Mesenteric fat pad (tissue), 1 donor: ENCODE results near the gene TEX53. TPM values are rescaled to one million over a fixed set of nuclear protein-coding genes. Genes with fewer than 3 reads are reported as not detected.
A peak's percentile ranks its signal among the peaks of the same experiment; 100 is the strongest.

Source experiments
- DNase-seq: peaks from one replicate; pipeline ENCODE4 v3.0.0-alpha.2; 2020; ENCODE audit warnings: low spot score
- total RNA-seq: library from RNA; stranded (reverse); fragmentation: NEBNext Ultra II Directional; extraction: Animal tissue kit (Norgen Biotek cat#: 25700); gene quantifications from one replicate; pipeline ENCODE4 v1.2.1, GENCODE V29; 2021
- donor health status: DM: yes; HTN: yes; CAD: no.

The TEX53 gene
- total RNA-seq, 1 donor from 2014 or later = not detected

DNA sequence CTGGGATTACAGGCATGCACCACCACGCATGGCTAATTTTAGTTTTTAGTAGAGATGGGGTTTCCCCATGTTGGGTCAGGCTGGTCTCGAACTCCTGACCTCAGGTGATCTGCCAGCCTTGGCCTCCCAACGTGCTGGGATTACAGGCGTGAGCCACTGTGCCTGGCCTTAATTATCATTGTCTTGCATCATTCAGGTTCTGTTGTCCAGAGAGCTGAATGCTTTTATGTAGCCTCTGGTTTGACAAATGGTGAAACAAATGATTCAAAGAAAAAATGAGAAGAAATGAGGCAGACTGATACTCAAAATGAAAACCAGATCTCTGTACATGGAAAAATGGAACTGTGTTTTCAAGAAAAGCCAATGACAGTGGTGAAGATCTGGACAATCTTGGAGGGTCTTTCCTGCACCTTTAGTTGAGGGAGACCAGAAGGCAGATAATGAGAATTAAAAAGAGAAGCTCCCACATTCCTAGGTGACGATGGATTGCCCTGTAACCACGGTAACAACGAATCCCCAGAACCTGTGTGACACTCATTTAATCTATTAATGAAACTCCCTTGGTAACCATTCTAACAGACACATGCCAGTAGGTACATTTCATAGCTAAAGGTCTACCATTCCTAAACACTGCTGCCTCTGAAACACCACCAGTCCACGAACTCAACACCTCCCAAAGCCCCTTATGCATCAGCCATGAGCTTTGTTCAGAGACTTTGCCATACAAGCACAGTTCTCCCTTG is 22.8 kb upstream of the TEX53 start:
- DNase-seq = no peak

DNA sequence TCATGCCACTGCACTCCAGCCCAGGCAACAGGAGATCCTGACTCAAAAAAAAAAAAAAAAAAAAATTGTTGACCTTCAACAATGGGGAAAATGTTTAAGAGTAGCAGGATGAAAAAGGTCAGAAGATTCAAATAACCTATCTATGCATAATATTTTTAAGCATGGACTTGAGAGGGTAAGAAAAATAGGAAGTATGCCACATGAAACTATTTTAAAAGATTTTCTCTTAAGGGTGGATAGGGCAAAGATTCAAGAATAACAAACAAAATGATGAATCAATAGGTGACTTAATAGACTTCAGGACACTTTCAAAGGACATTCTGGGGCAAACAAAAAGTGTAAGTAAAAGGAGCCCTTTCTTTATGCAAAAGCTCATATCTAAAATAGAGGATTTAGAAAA is 21.2 kb upstream of the TEX53 start:
- no peak for DNase-seq

- no peak for DNase-seq
These were observed 20.5 kb upstream of the TEX53 start for GRCh38 chr9:114678130-114678529.

DNA sequence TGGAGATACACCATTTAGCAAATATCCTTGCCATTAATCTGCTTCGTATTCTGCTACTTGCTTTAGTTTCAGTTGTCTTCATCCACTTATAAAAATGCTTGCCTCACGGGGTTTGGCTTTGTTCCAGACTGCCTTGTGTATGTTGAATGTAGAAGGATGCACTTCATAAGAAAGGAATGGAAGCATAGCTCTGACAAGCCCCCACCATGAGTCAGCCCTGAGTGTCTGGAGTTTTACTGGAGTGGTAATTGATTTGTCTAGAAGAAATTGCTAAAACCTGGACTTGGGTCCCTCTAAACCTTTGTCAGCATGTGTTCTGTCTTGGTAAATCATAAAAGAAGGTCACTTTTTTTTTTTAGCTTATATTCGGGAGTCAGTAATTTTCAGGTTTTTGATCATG is 19.8 kb upstream of the TEX53 start:
- DNase-seq = no peak

- DNase-seq = no peak
These were observed 19.3 kb upstream of the TEX53 start for GRCh38 chr9:114676901-114677300.

DNA sequence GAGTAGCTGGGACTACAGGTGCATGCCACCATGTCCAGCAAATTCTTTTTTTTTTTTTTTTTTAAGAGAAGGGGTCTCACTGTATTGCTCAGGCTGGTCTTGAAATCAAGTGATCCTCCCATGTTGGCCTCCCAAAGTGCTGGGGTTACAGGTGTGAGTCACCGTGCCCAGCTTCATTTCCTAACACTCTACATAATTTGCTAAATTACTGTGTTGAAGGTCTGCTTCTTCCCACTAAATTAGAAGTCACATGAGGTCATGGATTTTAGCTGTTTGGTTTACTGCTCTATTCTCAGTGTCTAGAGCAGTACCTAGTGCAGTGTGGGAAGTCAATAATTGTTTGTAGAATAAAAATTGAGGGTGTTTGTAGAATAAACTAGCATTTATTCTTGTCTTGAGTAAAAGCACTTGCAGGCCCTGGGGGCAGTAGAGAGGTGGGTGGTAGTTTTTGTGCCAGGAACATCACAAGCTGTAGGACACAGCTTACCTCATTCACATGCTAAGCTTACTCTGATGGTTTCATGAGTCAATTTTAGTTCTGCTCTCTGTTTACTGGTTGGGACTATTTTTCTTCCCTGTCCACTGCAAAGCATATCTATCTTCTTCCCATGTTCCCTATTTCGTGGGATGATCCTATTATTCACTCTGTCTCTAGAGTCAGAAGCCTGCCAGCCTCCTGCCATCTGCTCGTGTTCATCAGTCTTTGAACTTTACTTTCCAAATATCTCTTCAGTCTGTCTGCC is 17.4 kb upstream of the TEX53 start:
- no peak for DNase-seq

DNA sequence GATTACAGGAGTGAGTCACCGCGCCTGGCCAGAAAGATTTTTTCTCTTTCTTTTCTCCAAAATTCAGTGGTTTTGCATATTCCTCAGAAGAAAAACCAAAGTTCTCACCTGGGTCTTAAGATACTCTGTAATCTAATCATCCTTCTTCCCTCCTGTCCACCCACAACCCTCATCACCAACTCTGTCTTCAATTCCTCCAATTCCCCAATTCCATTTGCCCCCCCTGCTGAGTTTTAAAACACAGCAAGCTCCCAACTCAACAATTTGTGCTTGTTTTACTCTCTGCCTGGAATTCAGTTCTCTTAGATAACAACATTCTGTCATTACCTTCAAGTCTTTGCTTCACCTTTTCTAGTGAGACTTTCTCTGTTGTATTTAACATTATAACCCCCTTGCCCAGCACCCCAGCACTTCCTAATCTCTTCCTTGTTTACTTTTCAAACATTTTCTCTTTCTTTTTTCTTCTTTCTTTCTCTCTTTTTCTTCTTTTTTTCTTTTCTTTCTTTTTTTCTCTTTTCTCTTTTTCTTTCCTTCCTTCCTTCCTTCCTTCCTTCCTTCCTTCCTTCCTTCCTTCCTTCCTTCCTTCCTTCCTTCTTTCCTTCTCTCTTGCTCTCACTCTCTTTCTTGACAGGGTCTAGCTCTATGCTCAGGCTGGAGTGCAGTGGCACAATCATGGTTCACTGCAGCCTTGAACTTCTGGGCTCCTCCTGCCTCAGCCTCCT is 16.6 kb upstream of the TEX53 start:
- no peak for DNase-seq

DNA sequence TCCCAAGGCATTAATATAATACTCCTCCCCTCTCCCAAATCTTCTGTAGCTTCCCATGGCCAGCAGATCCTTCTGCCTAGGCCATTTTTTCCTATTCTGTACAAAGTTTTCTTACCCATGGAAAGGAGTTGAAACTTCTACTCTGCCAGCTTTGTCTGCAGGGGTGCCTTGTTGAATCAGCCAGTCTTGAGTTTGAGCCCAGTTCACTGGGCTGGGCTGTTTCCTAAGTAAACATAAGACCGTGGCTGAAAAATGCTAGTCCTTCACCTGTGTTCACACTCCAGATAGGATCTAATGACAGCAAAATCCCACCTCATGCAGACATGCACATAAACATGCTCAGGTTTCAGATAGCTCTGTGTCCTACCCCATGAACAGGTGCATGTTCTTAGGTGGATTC is 14.0 kb upstream of the TEX53 start:
- DNase-seq = no peak

DNA sequence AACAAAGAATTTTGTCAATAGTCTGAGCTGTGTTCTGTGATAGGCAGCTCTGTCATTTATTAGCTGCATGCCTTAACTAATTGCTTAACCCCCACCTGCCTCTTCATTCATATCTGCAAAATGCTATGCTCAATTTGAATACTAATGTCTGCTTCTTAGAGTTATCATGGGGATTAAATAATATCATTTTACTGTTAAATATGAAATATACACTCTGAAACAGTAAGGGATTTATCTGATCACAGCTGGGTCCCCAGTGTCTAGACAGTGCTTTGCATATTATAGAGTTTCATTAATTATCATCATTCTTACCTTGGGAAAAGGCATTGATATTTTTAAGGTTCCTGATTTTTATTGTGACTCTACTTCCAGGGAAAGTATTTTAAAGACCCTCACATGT is 12.4 kb upstream of the TEX53 start:
- DNase-seq = no peak

DNA sequence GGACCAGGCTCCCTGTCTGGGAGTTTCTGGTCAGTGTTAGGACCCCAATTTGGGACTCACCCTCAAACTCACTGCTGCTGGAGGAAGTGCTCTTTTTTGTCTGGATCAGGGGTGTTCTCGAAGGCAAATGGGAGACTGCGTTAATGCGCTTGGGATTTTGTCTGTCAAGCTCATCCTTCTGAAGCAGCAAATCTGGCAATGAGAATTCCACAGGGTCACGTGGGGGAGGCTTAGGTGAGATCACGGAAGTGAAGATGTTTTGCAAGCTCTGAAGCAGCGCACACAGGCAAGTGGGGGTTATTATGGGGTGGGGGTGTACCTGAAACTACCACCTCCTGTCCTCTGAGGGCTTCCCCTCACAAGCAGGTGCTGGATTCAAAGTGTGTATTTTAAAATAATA is 10.5 kb upstream of the TEX53 start:
- no peak for DNase-seq

GRCh38 chr9:114666851-114667250 is 9.2 kb upstream of the TEX53 start:
- no peak for DNase-seq

- no peak for DNase-seq
These were observed 8.8 kb upstream of the TEX53 start for GRCh38 chr9:114666401-114666800.

DNA sequence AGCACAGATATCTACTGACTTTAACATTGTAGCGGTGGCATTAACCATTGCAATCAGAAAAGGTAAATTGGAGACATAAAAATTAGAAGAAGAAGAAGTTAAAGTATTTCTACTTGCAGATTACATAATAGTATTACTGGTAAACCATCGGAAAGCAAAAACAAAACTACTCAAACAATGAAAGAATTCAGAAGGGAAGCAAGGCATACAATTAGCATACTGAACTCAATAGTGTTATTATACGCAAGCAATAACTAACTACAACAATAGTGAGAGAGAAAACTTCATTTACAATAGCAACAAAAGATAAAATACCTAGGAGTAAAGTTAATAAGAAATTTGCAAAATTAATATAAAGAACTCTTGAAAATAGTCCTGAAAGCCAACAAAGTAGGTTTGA is 6.6 kb upstream of the TEX53 start:
- DNase-seq = no peak

DNA sequence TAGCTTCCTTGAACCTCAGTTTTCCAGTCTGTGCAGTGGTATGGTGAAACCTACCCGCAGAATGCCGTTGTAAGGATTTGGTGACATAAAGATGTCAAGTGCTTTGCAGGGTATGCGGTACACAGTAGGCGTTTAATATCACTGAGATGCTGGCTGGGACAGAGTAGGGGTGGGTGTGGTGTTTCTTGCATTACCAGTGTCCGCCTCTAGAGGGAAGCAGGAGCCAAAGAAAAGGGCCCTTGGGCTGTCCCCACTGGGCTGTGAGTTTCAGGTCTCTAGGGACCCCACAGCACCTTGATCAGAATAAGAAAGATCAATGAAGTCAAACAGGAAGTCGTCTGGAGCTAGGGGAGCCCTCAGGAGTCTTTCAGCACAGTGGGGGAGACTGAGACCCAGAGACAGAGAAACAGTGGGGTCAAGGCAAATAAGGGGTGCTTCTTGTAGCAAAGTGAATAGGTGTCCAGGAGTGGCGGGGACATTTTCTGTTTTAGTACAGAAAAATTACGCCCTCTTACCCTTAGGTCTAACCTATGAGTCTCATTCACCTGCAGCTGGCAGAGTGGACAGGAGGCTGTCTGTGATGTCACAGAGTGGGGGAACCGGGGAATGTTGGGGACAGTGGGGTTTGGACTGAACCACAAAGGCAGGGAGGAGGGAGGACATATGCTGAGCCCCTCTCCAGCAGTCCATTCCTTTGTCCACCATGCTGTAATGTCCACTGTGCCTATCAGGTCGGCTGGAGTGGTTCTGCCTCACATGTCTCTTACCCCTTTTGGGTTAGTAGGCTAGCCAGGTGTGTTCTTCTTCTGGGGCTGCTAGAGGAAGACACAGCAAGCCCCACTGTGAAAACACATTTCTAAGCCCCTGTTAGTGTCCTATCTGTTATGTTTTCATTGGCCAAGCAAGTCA is 4.7 kb upstream of the TEX53 start:
- no peak for DNase-seq

DNA sequence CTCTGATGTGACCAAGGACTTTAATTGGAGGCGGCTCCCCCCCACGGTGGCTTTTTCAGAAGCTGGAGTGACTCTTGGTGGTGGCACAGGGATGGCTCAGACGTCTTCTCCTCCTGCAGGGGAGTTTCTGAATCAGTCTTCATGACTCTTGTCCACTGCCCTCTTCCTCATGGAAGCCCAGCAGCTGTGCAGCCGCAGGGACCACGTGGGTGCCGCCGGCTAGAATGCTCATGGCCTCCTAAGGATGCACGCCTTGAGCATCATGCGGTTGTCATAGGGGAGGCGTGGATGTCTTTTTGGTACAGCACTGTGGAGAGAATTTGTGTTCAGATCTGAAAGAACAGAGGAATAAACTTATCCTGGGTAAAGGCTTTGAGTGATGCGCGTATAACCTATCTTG is 1.3 kb downstream of the TEX53 start:
- no peak for DNase-seq

DNA sequence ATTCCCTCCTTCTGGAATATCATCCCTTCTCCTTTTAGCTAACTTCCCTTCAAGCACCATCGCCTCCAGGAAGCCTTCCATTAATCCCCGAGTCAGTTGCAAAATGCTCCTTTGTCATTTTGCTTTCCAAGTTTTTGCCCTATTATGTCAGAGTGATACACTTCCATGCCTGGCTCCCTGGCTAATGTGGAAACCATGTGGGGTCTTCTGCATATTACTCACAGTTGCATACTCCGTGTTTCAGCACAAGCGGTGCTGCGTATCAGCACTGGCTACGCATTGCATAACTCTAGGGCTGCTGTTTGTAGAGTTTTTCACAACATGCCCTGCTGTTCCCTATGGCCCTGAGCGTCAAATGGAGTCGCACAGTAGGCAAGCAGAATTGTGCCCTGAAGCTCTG is 1.9 kb downstream of the TEX53 start:
- no peak for DNase-seq

- peak; percentile 26 for DNase-seq
These were observed 3.9 kb downstream of the TEX53 start for GRCh38 chr9:114653556-114654159.

DNA sequence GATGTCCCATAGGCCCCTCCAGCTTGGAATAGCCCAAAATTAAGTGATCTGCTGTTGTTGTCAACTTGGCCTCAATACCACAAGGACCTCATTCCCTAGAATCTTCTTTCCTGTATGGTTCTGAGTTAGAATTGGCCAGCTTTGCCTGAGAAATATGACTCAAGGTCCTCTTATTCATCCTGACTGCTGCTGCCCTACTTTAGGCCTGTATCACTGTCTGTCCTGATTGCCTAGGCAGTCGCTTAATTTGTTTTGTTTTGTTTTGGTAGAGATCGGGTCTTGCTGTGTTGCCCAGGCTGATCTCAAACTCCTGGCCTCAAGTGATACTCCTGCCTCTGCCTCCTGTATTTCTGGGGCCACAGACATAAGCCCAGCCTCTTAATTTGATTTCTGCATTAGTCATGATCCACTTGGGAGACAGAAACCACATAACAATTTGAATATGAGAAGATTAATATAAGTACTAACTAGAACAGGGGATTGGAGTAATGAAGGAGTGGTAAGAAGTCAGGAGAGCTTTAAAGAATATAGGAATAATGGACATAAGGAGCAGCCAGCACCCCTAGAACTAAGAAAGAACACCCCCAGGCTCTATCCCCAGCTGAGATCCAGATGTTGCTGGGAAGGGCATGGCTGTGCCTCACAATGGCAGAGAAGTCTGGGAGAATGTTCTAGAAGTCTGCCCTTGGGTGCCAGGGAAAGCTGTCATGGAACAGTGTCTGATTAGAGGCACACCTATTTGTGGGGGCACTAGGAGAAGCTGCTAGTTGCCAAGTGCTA is 4.6 kb downstream of the TEX53 start:
- DNase-seq = peak; percentile 2

DNA sequence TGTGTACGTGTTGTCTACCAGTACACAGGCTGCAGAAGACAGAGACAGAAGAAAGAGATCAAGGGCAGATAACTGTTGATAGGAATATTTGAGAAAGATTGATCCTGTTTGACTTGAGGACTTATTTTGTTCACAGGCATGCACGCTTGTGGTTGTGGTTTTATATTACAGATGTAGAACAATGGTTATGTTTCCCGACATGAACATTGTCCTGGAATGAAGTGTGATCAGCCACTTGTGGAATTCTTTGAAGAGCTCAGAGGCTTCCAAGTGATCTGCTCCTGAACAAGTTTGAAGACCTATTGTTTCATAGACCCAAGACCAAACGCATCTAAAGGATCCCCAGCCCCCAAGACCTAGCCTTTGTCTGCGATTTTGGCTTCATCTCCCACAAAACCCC is 13.7 kb downstream of the TEX53 start:
- no peak for DNase-seq

DNA sequence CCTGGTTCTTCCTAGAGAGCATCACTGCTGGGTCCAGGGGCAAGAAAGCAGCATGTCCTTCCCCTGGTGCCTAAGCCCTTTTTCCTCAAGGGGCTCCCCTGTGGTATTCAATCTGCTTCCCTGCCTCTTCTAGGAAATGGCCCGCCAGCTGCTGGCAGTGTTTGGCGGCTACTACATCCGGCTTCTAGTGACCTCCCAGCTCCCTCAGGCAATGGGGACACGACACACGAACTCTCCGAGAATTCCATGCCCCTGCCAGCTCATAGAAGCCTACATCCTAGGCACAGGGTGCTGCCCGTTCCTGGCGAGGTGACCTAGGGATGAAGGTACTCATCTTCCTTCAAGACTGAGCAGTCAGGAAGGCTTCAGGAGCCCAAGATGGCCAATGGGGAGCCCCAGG is 14.6 kb downstream of the TEX53 start:
- peak; percentile 43 for DNase-seq
